HG03571 (cell line): Measurements from ENCODE around the gene ELAPOR1.
A peak's percentile ranks its signal among the peaks of the same experiment; 100 is the strongest.

Experiments used
- ATAC-seq: cut with Tn5 transposase; IDR thresholded peaks from one replicate; pipeline ENCODE4 v1.9.1; 2021; ENCODE audit not compliant: unreplicated experiment

Gene ELAPOR1

DNA sequence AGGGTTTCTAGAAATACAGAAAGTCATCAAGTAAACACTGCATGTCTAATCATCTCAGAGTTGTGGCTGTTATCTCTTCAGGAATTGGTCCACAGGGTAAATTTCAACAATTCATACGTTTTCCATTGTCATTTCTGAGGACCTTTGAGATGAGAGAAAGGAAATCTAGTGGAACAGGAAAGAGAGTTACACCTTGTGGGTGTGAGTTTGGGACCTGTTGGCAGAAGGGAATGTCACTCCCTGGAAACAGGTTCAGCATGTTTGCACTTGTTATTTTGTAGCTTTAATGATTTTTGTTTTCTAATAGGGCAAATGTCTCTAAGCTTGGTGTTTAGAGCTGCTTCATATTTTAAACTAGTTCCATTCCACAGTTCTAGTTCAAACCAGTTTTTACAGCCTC is 17.8 kb upstream of the ELAPOR1 start:
- no peak for ATAC-seq

DNA sequence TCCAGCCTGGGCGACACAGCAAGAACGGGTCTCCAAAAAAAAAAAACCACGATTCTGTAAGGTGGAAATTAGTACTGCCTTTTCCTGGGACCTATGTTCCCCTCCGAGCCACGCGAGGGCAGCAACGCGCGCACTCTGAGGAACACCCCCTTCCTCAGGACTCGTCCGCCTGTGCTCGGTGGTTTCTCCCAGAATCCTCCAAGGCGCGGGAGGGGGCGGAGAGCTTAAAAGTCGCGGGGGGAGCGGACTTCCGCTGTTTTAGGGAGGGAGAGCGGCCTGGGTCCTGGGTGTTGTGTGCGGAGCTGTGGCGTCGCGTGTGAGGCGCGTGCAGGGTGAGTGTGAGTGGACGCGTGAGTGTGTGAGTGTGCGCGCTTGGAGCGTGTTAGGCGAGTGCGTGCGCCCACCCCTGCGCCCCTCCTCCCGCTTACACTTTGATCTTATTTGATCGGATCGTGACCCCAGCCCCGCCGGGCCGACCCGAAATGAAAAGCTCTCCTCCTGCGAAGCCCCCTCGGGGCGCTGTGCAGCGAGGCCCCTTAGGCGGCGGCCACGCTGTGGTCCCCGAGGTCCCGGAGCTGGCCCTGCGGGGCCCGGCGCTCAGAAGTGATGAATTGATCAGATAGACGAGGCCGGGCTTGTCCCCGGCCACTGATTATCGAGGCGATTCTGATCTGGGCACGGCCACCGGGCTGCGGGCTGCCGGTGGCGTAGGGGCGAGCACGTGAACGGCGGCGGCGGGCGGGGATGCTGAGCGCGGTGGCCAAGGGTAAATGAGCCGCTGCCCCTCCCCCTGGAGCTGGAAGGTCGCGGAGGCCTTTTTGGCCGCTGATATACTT is 13.8 kb upstream of the ELAPOR1 start:
- peak; percentile 79 for ATAC-seq

DNA sequence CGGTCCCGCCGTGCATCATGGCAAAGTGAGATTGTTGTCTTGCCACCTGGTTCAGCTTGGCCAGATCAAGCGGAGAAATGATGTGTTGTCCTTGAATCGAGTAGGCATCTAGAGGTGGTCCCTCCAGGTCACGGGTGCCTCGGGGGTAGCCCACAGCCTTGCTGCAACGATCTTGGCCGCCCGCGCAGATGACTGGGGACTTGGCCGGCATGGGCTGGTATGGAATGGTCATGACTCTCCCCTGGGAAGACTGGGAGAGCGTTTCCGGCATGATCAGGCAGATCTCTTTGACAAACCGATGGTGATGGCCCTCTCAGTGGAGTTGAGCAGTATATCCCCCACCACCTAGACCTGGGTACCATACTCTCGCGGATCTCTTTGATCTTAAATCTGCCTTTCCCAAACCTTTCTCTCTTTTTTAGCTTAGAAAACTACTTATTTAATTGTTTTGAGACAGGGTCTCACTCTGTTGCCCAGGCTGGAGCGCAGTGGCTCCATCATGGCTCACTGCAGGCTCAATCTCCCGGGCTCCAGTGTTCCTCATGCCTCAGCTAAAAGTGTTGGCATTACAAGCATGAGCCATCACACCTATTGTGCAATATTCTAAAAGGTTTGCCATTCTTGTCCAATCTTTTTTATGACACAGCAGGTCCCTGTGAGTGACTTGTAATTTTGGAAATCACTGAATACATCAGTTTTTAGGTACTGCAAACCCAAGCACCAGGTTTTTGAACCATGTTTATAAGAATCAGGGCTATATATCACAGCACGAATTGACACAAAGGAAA is 9.4 kb upstream of the ELAPOR1 start:
- no peak for ATAC-seq

DNA sequence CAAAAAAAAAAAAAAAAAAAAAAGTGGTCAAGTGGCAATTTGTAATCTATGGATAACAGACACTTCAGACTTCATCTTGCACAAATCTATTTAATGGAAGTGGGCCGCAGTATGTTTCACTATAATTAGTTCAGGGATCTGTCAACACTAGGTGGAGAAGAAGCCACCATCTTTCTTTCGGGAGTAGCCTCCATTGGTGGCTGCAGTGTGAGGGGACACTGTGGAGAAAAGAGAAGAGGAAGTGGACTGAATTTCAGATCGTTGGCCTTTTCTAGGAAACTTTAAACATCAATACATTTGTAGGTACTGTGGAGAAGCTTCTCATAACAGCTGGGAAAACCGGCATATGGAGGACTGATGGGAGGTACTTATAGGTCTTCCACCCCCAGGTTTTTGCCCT is 8.0 kb upstream of the ELAPOR1 start:
- ATAC-seq = no peak

DNA sequence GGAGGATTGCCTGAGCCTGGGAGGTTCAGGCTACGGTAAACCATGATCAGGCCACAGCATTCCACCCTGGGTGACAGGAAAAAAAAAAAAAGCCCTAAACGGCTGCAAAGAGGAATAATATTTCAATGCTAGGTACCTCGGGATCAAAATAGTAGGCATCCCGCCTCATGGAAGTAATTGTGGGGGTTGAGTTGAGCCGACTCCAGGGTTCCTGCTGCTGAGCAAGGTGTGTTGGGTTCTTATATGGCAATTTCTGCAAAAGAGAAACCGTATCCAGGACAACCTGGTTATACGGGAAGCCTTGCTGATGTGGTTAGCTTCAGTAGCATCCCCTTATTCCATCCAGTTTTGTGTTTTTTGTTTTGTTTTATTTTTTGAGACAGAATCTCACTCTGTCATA is 6.1 kb upstream of the ELAPOR1 start:
- ATAC-seq = no peak

DNA sequence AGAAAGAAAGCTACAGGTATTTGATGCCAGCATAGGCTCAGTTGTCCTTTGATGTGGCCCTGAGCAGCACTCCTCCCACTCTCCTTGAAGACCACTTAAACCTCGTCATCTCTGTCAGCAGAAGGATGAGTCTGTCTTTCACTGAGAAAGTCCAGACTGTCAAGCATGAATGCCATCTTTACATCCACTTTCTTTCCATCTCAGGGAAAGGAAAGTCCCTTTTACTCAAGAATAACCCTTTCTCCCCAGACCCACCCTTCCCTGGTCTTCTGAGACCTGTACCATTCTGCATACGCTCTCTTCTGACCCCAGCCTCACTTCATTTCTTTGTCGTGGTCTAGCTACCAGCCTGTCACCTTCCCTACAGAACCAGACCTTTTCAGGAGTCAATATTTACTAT is 4.0 kb upstream of the ELAPOR1 start:
- no peak for ATAC-seq

DNA sequence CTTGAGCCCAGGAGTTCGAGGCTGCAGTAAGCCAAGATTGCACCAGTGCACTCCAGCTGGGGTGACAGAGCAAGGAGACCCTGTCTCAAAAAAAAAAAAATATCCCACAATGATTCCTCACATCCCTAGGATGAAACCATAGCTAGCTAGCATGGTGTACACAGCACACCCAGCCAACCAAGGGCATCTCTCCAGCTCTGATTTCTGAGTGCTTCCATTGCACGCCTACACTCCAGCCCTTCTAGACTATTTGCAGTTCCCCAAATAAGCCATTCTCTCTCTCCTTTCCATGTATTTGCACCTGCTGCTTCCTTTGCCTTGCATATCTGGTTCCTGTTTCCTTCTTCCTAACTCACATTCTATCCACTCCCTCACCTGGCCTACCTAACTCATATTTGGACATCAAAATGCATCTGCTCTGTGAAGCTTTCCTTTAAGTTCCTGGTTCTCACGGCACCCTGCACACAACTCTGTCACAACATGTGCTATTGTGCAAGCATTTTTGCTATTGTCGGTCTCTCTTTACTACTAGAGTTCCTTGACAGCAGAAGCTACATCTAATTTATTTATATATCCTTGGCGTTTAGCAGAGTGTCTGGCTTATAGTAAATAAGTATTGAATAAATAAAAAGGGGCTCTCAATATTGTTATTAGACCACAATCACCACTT is 2.4 kb upstream of the ELAPOR1 start:
- no peak for ATAC-seq

DNA sequence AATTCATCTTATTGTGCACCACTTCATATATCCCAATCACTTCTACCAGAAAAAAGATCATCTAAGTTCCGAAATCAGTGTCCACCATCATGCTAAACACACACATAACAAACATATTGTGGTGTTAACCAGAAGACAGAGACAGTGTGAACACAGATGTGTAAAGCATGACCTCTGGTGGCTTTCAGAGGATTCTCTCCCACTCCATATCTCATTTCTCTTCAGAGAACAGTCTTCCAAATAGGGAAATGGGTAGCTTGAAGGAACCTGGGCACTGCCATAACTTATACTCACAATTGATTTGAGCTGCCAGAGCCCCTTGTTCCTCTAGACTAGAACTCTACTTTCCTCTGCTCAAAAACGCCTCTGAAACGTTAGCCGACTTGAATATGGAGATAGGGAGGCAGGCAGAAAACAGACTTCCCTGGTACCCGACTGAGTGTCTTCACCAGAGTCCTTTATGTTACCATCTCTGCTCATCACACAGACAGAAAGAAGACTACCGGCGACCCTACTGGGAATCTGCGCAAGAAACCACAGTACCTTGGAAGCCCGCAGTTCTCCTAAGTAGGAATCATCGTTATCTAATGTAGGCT is 1.8 kb upstream of the ELAPOR1 start:
- ATAC-seq = no peak

DNA sequence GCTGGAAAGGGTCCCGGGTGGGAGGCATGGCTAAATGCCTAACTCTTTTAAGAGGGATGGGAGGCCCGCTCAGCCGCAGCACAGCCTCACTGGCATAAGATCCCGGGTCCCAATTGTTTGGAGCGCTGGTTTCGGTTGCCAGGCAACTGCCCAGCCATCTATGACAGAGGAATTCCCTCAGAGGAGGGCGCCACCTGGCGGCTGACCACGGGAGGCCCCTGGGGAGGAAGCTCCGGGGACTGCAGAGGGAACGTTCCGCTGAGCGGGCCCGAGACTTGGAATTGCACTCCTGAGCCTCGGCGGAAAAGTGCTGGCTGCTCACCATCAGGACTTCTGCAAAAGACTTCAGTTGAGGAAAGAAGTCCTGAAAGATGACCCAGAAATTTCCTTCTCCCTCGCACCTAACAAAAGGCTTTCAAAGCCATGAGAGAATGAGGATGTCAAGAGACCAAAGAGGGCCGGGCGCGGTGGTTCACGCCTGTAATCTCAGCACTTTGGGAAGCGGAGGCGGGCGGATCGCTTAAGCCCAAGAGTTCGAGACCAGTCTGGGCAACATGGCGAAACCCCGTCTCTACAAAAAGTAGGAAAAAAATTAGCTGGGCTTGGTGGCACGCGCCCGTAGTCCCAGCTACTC is 1.1 kb upstream of the ELAPOR1 start:
- no peak for ATAC-seq

DNA sequence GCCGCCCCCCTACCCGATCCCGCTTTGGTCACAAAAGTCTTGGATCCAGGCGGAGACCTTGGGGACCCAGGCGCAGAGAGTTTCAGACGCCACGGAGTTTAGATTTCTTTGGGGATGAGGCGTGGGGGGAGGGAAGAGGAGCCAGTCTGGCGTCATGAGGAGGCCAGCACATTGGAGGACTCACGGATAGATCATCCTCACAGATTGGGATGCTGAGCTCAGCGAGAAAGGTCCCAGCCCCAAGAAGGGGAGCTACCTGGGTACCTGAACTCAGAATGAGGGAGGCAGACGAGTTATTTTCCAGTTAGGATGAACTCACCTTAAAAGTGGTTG is 393 bp downstream of the ELAPOR1 start:
- ATAC-seq = no peak

DNA sequence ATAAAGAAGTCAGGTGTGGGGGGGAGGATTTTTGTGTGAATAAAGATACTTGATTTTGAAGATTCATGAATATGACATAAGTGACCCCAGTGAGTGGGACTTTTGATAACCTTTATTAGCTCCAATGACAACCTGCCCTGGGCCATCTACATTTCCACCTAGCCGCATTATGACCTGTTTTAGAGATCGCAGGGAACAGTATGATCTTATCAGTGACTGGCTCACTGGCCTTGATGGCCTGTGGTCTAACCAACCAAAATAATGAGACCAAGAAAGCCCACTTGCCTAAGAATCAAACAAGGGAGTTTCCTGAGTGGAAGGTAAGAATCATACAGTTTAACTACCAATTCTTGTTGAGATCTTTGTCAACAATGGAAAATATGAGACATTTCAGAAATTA is 1.8 kb downstream of the ELAPOR1 start:
- no peak for ATAC-seq

DNA sequence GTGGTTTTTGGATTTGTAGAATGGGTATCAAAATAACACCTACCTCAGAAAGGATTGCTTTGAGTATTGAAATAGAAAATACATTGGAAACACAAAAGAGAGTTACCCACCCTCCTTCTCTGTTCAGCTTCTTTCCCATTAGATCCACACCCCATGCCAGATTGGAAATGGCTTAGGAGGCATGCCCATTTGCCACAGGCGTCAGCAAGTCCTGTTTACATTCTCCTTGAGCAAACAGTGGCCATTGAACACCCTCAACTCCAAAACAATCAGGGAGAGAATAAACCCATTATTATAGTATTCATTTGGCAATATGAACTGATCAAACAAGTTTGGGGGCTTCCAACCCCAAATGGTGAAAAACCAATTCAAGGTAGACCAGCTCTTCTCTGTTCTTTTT is 2.4 kb downstream of the ELAPOR1 start:
- no peak for ATAC-seq

DNA sequence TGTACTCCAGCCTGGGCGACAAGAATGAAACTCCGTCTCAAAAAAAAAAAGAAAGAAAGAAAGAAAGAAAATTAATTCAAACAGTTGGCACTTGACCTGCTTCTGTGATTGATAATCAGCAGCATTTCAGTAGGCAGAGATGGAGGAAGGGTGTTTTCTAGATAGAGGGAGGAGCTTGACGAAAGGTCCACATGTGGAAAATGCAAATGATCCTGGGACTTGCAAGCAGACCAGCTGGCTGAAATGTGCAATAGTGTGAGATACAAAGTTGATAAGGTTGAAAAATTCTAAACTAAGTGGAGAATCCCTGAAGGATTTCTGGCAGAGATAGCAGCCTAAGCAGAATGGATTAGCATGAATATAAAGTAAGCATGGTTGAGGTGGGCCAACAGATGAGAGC is 4.2 kb downstream of the ELAPOR1 start:
- ATAC-seq = no peak

DNA sequence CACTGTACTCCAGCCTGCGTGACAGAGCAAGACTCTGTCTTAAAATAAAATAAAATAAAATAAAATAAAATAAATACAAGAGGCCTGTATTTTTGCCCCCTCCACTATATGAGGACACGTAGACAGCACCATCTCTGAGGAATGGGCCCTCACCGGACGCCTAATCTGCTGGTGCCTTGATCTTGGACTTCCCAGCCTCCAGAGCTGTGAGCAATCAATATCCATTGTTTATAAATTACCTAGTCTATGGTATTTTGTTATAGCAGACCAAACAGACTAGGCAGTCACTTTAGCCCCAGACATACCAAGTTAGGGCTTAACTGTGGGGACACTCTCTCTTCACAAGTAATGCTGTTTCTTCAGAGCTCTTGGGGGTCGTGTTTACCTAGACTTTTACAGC is 6.4 kb downstream of the ELAPOR1 start:
- no peak for ATAC-seq

DNA sequence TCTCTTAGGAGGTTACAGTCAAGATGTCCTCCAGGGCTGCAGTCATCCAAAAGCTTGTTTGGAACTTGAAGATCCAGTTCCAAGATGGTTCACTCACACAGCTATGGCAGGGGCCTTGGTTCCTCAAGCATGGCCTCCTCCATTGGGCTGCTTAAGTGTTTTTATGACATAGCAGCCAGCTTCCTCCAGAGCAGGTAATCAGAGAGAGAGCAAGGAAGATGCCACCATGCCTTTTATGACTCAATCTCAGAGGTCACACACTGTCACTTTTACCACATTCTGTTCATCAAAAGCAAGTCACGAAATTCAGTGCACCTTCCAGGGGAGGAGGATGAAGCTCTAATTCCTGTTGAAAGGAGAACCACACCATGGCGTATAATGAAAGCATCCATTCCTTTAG is 17.1 kb downstream of the ELAPOR1 start:
- no peak for ATAC-seq

DNA sequence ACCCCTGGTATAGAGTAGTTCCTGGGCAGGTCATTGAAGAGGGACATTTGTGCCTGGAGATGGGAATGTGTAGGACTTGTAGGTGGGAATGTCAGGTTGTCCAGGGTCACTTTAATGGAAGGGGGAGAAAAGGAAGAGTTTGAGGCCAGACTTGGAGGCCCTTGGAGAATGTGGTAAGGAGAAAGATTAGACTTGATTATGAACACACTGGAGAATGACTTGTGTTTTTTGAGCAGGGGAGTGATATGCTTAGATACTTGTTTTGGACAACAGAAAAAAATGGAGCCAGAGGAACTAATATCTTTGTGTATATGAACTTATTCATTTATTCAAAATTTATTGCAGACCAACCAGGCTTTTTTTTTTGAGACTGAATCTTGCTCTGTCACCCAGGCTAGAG is 17.9 kb downstream of the ELAPOR1 start:
- ATAC-seq = no peak

DNA sequence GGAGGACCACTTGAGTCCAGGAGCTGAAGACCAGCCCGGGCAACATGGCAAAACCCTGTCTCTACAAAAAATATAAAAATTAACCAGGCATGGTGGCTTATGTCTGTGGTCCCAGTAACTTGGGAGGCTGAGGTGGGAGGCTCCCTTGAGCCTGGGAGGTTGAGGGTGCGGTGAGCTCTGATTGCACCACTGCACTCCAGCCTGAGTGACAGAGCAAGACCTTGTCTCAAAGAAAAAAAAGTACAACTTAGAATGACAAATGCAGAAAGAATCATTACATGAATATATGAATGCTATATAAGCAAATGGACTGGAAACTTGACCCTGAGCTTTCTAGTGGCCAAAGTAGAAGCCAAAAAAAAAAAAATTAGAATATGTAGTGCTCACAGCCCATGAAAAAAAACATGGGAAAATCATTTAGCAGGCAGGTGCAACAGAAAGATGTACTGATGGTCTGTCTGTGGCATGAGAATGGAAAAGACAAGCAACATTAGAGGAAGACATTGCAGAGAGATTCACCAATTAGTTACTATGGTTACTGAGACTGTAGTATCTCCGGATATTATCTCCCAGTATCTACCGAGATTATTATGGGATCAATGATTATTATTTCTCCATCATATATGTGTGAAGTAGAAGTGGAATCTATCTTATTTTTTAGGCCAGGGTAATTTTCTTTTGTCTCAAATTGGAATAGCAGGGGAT is 19.2 kb downstream of the ELAPOR1 start:
- no peak for ATAC-seq

DNA sequence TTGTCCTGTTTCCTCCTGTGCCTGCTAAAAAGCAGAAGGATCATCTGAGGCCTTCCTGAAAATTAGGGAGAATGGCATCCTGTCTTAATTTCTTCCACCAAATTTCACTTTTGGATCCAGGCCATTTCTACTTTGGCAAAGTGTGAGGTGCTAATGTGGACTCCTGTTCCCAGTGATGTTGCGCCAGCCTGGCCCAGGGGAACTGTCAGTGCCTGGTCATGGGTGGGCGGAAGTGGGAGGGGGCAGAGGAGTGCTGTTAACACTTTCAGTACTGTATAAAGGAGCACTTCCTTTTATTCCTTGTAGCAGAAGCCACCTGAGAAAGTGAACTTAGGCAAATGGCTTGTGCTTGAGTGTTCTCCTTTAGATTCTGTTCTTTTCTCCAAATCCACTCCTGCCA is 19.9 kb downstream of the ELAPOR1 start:
- no peak for ATAC-seq

DNA sequence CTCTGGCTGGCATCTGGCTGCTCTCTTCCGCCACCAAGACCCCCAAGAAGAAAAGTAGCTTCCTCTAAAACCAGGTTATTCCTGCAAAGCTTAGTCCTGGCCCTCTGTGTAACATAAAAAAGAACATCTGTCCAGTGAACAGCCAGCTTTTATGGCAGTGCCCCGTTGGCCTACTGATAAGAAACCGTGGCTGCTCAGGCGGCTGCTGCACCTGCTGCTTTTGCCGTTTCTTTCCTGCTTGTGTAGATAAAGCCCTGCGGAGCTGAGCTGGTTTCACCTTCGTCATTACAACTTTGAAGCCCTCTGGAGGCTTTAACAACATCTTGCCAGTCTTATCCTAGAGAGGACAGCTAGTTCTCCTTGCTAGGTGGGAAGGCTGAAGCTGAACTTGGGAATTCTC is 20.5 kb downstream of the ELAPOR1 start:
- ATAC-seq = no peak

DNA sequence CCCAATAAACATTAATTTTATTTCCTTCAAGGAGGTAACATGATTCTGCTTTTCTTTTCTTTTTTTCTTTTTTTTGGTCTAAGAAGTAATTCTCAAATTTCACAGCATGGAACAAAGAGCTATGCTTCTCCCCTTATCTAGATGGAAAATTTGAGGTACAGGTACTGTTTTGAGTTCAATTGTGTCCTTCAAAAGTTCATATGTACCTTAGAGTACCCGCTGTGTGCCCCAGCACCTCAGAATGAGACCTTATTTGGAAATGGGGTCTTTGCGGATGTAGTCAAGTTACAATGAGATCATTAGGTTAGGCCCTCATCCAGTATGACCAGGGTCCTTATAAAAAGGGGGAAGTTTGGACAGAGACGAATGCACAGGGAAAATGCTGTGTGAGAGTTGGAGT is 22.0 kb downstream of the ELAPOR1 start:
- ATAC-seq = no peak

DNA sequence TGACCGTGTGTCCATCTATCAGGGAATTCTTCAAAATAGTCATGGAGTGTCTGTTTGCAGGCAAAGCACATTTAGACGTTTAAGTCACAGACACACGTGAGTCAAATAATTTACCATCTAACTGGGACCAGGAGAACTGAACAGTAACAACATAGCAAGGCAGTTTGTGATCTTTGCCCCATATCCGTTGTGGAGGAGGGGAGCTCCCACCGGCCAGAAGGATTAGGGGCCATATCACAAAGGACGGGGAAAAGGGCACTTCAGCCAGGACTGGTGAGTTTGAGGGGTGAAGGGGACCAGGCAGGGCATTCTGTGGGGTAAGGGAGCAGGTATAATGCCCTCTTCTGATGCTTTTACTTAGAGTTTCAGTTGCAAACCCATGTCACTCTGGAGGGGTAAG is 22.9 kb downstream of the ELAPOR1 start:
- no peak for ATAC-seq
